Hematopoietic multipotent progenitor cell treated with erythropoietin and hydrocortisone succinate and interleukin-3 and kit ligand, for 8 days (in vitro differentiated cells): ENCODE data around the gene SULT2B1.
A peak's percentile ranks its signal among the peaks of the same experiment; 100 is the strongest.

Experiments used
- DNase-seq: peaks from one replicate; pipeline ENCODE4 v3.0.0-alpha.2; 2015

SULT2B1 gene

GRCh38 chr19:48636859-48637448, 85.0 kb downstream of the SULT2B1 start, which contains the start of gene DBP:
TSS of gene DBP (minus strand) at chr19:48637379. CDS start at chr19:48636994, 385 bp downstream.
- DNase-seq: no peak

GRCh38 chr19:48637449-48637947, 85.5 kb downstream of the SULT2B1 start:
- DNase-seq: peak; percentile 99

GRCh38 chr19:48637948-48638830, 86.2 kb downstream of the SULT2B1 start:
- peak; percentile 92 for DNase-seq

GRCh38 chr19:48638831-48639381, 86.9 kb downstream of the SULT2B1 start:
- DNase-seq: no peak

- peak; percentile 28 for DNase-seq
Measured at GRCh38 chr19:48639483-48640375, 87.8 kb downstream of the SULT2B1 start.

GRCh38 chr19:48641850-48642249, 89.9 kb downstream of the SULT2B1 start:
- no peak for DNase-seq

GRCh38 chr19:48642862-48643261, 90.9 kb downstream of the SULT2B1 start:
- DNase-seq: no peak

- DNase-seq: no peak
Measured at GRCh38 chr19:48644355-48644754, 92.4 kb downstream of the SULT2B1 start.

GRCh38 chr19:48644839-48645619, 93.1 kb downstream of the SULT2B1 start:
- peak; percentile 86 for DNase-seq

- DNase-seq: no peak
Measured at GRCh38 chr19:48645620-48646000, 93.6 kb downstream of the SULT2B1 start.

- DNase-seq: peak; percentile 84
Measured at GRCh38 chr19:48646001-48646721, 94.2 kb downstream of the SULT2B1 start, which contains the start of gene CA11. TSS of gene CA11 (minus strand) at chr19:48646187. CDS start at chr19:48645632, 555 bp downstream.

- DNase-seq: no peak
Measured at GRCh38 chr19:48646722-48647216, 94.8 kb downstream of the SULT2B1 start.

GRCh38 chr19:48648134-48648533, 96.2 kb downstream of the SULT2B1 start:
- peak; percentile 41 for DNase-seq
